ENCODE data around the gene NOX1.

DNA sequence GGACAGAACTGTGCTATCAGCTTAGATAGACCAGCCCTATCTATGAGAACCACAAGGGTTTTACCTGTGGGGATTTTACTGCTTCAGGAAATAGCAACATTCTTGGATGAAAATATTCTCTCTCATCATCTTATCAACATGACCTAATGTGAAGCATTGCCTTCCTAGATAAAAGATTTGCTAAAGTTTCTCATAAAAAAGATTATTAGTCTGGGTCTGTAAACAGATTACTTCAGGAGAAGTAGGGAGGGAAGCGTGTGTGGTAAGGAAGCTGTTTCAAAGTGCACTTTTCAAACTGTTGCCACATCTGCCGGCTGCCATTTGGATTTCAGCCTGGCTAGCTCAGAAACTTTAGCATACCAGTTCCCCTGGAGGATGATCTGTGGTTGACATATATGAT, at the start of gene NOX1:
- TF ChIP-seq, protein P1, sequence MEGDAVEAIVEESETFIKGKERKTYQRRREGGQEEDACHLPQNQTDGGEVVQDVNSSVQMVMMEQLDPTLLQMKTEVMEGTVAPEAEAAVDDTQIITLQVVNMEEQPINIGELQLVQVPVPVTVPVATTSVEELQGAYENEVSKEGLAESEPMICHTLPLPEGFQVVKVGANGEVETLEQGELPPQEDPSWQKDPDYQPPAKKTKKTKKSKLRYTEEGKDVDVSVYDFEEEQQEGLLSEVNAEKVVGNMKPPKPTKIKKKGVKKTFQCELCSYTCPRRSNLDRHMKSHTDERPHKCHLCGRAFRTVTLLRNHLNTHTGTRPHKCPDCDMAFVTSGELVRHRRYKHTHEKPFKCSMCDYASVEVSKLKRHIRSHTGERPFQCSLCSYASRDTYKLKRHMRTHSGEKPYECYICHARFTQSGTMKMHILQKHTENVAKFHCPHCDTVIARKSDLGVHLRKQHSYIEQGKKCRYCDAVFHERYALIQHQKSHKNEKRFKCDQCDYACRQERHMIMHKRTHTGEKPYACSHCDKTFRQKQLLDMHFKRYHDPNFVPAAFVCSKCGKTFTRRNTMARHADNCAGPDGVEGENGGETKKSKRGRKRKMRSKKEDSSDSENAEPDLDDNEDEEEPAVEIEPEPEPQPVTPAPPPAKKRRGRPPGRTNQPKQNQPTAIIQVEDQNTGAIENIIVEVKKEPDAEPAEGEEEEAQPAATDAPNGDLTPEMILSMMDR (IDR thresholded peaks at IDR 0.05) = no peak
- no peak for TF ChIP-seq POLR2A (IDR thresholded peaks at IDR 0.05)
